HG03025 (cell line): Measurements from ENCODE around the gene TAS2R39.
A peak's percentile ranks its signal among the peaks of the same experiment; 100 is the strongest.

ENCODE experiments used
- ATAC-seq: cut with Tn5 transposase; IDR thresholded peaks from one replicate; pipeline ENCODE4 v1.9.1; 2021; ENCODE audit warnings: mild to moderate bottlenecking, moderate library complexity; ENCODE audit not compliant: unreplicated experiment, low FRiP score

The TAS2R39 gene

GRCh38 chr7:143214789-143215679, 31.8 kb downstream of the TAS2R39 start:
- ATAC-seq = peak; percentile 88

GRCh38 chr7:143216151-143216550, 32.9 kb downstream of the TAS2R39 start:
- no peak for ATAC-seq

GRCh38 chr7:143216686-143217085, 33.5 kb downstream of the TAS2R39 start:
- ATAC-seq = no peak

- ATAC-seq = no peak
Observed at GRCh38 chr7:143217806-143218205, 34.6 kb downstream of the TAS2R39 start.

DNA sequence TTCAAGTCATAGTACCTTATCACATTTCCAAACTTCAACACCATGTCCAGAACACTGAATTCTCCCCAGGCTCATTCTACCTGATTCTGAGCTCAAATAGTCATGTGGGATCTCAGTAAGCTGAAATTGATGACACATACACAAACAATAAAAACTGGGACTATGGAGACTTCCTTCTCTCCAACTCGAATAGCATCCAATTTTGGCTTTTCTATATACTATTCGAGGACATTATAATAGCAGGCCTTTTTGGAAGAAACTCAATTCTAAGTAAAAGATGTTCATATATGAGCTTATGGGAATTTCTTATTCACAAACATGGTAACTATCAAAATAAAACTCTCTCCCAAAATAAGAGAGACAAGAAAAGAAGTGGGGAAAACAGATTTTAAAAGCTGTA, 38.1 kb downstream of the TAS2R39 start:
- ATAC-seq = no peak

DNA sequence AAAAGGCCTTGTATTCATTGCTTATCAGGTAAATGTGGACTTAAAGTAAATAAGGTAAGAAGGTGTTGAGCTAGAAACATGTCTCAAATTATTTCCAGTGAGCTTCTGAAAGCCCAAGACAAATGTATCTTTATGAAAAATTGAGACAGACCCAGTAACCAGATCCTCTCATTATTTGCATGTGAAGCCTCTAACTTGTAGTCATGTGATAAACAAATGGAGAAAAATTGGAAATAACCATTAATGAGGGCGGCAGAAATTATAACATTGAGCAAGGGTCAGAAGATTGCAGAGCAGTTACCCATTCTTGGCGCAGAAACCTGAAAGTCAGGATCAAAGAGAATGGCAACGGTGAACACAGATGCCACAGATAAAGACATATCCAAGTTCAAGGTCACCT, 38.5 kb downstream of the TAS2R39 start, which contains the start of gene TAS2R40:
Gene TAS2R40 (plus strand): TSS at position 301 of the 400 bp plus-strand sequence. CDS start 42 bp downstream, at position 343.
- no peak for ATAC-seq

- ATAC-seq = no peak
Observed at GRCh38 chr7:143222782-143223181, 39.6 kb downstream of the TAS2R39 start.

- ATAC-seq = no peak
Observed at GRCh38 chr7:143223784-143224183, 40.6 kb downstream of the TAS2R39 start.

DNA sequence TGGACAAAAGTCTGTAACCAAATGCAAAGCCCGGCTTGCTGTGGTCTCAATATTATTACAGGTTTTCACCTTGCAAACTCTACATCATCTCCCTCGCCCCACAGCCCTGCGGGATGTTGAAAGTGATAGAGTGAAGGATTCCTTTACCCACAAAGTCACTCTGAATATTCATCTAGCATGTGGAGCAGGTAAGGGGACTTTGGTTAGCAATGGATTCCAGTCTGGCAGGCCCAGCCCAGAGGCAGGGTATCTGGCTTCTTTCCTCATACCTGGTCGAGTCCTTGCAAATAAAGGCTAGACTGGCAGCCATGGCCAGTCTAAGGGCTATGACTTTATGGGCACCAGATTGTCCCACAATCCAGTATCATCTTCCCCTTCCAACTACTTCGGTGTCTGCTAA, 41.8 kb downstream of the TAS2R39 start:
- ATAC-seq = no peak

DNA sequence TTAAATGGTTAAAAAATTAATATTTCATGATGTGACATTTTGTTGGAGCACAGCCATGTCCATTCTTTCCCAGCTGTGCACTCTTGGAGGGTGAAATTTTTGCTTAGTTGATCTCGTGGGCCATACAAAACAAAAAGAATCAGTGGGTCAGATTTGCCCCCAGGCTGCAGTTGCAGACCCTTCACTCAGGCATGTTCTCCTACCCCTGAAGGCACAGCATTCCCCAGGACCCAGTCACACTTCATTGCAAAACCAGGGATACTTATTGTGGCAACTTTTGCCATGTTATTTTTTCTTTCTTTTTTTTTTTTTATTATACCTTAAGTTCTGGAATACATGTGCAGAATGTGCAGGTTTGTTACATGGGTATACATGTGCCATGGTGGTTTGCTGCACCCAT, 44.6 kb downstream of the TAS2R39 start:
- no peak for ATAC-seq

DNA sequence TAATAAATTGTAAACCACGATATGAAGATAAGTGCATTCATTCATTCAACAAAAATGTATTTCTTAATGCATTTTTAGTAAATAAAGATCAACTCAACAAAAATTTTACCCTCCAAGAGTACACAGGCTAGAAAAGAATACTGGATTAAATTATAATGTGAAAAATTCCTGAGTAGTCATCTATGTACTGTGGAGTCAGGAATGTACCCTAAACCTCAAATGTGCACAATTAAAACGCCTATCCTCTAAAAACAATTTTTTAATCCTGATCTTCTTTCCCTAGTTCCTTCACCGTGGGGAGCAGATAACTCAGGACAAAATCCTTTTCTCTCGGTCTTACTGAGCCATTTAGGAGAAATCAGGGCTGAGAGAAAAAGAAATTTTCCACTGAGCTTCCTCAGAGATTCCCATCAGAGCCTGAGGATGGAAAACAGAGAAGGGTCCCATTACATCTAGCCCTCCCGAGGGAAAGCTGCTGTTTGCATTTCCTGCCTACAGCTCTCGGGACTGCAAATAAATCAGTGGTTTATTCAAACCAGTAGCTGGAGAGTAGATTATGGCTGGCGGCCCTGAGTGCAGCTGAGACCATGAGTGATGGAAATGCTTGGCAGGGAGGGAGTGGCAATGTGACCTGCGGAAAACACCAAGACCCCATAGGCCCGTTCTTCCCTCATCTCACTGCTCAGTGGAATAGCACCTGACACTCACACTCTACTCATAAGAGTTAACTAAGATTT, 46.0 kb downstream of the TAS2R39 start:
- ATAC-seq = no peak

DNA sequence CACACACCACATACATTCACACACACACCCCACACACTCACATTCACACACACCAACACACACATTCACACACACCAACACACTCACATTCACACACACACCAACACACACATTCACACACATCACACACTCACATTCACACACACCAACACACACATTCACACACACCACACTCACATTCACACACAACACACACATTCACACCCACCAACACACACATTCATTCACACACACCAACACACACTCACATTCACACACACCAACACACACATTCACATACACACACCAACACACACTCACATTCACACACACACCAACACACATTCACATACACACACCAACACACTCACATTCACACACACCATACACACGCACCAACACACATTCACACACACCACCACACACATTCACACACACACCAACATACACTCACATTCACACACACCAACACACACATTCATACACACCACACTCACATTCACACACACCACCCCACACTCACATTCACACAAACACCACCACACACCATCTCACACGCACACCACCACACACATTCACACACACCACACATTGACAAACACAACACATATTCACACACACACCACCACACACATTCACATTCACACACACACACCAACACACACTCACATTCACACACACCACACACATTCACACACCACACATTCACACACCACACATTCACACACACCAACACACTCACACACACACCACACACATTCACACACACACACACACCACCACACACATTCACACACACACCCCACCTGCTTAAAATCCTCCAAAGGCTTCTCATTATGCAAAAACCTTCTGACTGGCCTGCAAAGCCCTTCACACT, 47.6 kb downstream of the TAS2R39 start:
- ATAC-seq = no peak
